ENCODE results near the gene ZDHHC3. TPM values are rescaled to one million over a fixed set of nuclear protein-coding genes. Genes with fewer than 3 reads are reported as not detected.

Gene ZDHHC3
- total RNA-seq, 4 donors from 2014 or later, result 98.4 to 139 (median 117) TPM

DNA sequence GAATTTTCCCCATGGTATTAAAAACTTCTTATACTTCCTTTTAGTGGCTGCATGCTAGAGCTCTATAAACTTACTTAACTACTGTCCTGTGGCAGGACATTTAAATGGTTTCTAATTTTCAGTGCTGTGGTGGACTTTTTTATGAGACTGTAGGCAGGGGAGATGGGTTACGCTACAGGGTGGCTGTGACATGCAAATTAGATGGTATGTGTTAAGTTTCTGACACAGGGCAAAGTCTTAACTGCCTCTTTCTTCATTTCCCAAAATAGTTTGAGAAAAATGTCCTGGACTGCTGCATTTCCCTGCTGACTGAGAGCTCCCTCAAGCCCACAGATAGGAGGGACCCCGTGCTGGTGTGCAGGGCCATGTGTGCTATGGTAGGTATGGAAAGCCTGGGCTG, 79.5 kb downstream of the ZDHHC3 start:
- TF ChIP-seq POLR2A (IDR thresholded peaks at IDR 0.05) (no peak), EP300 (IDR thresholded peaks at IDR 0.05) (no peak)
- TF ChIP-seq, protein P1, sequence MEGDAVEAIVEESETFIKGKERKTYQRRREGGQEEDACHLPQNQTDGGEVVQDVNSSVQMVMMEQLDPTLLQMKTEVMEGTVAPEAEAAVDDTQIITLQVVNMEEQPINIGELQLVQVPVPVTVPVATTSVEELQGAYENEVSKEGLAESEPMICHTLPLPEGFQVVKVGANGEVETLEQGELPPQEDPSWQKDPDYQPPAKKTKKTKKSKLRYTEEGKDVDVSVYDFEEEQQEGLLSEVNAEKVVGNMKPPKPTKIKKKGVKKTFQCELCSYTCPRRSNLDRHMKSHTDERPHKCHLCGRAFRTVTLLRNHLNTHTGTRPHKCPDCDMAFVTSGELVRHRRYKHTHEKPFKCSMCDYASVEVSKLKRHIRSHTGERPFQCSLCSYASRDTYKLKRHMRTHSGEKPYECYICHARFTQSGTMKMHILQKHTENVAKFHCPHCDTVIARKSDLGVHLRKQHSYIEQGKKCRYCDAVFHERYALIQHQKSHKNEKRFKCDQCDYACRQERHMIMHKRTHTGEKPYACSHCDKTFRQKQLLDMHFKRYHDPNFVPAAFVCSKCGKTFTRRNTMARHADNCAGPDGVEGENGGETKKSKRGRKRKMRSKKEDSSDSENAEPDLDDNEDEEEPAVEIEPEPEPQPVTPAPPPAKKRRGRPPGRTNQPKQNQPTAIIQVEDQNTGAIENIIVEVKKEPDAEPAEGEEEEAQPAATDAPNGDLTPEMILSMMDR (IDR thresholded peaks at IDR 0.05), result no peak
- Histone ChIP-seq H3K9me3 (no peaks in the 10 kb centered on the region), H3K27me3 (no peaks in the 10 kb centered on the region), H3K4me3 (no peak overlapping the region), H3K4me1 (no peaks in the 10 kb centered on the region), H3K36me3 (no peaks in the 10 kb centered on the region), H3K27ac (no peak overlapping the region)
- 77 to 81% methylated on average over 2 of the region's 2 CpGs for WGBS, 2 donors
- DNase-seq (ENCODE audit: low spot score in 2 of 2), result no peak

DNA sequence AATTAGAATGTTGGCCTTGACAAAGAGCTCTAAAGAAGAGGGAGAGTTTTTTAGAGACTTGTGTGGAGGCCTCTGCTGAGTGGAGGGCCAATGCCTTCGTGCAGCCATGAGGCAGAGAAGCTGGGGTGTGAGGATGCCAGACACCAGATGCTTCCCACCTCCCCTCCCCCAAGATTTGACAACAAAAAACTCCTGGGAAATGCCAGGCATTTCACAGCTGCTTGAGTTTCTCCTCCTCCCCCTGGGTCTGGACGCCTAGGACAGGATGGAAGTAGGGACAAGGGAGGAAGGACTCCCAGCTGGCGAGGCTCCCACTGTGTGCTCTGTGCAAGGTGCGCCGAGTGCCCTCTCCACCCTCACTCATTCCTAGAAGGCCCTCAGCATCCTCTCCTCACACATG, 81.5 kb downstream of the ZDHHC3 start:
- DNase-seq (ENCODE audit: low spot score in 2 of 2), result no peak
- no peaks in the 10 kb centered on the region for H3K27me3 ChIP-seq
- no peak overlapping the region for H3K4me3 ChIP-seq
- no peak for TF ChIP-seq POLR2A (IDR thresholded peaks at IDR 0.05)
- TF ChIP-seq, protein P1 (IDR thresholded peaks at IDR 0.05), result no peak
- no peak for TF ChIP-seq EP300 (IDR thresholded peaks at IDR 0.05)
- 47 to 51% methylated on average over 5 of the region's 5 CpGs for WGBS, 2 donors
- no peaks in the 10 kb centered on the region for H3K36me3 ChIP-seq
- H3K27ac ChIP-seq, result no peak overlapping the region
- no peaks in the 10 kb centered on the region for H3K4me1 ChIP-seq
- H3K9me3 ChIP-seq, result no peaks in the 10 kb centered on the region

DNA sequence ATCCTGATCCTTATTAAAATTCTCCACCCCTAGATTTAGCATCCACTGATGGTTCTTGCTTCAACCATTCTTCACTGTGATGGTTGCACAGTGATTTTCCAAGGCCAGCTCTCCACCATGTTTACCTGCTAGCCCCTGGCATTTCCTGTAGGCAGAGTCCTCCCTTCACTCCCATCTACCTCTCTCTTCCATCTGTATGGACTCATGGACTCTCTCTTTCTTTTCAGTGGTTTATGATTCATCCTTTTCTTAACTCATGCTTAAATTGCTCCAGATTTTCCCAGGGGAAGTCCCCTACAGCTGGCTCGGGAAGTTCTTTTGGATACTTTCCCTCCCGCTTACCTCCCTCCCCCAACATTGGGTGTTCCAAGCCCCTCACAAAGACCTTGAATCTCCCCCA, 82.9 kb downstream of the ZDHHC3 start:
- H3K36me3 ChIP-seq, result no peaks in the 10 kb centered on the region
- H3K27ac ChIP-seq, result no peak overlapping the region
- no peaks in the 10 kb centered on the region for H3K27me3 ChIP-seq
- no peak for DNase-seq (ENCODE audit: low spot score in 2 of 2)
- H3K9me3 ChIP-seq, result no peaks in the 10 kb centered on the region
- H3K4me1 ChIP-seq, result no peaks in the 10 kb centered on the region
- TF ChIP-seq, protein P1 (IDR thresholded peaks at IDR 0.05), result no peak
- TF ChIP-seq EP300 (IDR thresholded peaks at IDR 0.05) (no peak), POLR2A (IDR thresholded peaks at IDR 0.05) (no peak)
- H3K4me3 ChIP-seq, result no peak overlapping the region
- 42 to 43% methylated on average over 2 of the region's 2 CpGs for WGBS, 2 donors

DNA sequence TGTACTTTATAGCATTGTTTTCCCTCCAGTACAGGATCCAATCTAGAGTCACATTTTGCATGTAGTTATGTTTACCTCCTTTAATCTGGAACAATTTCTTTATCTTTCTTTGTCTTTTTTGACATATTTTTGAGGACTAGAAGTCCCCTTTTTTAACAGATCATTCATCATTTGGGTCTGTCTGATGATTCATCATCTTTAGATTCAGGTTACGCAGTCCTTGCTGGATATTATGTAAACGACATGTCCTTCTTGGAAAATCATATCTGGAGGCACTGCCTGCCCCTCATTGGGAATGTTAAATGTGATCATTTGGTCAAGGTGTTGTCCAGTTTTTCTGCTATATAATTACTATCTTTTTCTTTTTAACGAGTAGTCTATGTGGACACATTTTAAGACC, 83.3 kb downstream of the ZDHHC3 start:
- no peak for DNase-seq (ENCODE audit: low spot score in 2 of 2)
- WGBS, 2 donors, result 73 to 89% methylated on average over 3 of the region's 3 CpGs
- H3K27ac ChIP-seq, result no peak overlapping the region

DNA sequence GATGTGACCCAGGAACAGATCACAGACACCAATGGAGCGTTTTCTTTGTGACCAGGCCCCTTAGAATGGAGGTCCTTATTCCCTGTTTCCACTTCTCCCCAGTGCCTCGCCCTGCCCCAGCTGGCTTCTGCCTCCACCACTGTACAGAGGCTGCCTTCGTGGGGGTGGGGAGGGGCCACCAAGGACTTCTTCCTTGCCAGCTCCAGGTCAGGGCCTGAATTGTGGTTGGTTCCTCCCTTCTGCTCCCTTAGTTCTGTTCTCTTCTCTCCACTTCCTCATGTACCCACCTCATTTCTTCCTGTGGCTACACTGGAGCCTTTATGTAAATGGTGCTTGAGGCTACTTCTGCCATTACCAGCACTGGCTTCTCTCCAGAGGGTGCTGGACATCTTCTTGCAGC, 85.1 kb downstream of the ZDHHC3 start:
- Histone ChIP-seq H3K4me3 (no peak overlapping the region), H3K27ac (no peak overlapping the region), H3K36me3 (no peaks in the 10 kb centered on the region), H3K4me1 (no peaks in the 10 kb centered on the region), H3K27me3 (no peaks in the 10 kb centered on the region), H3K9me3 (no peaks in the 10 kb centered on the region)
- no peak for DNase-seq (ENCODE audit: low spot score in 2 of 2)
- TF ChIP-seq, protein P1 (IDR thresholded peaks at IDR 0.05), result no peak
- TF ChIP-seq POLR2A (IDR thresholded peaks at IDR 0.05), result no peak
- TF ChIP-seq EP300 (IDR thresholded peaks at IDR 0.05), result no peak
- WGBS, 2 donors, result 62 to 80% methylated on average over 3 of the region's 3 CpGs

More for the DNA sequence above, 83.3 kb downstream of the ZDHHC3 start:
- no peak for TF ChIP-seq POLR2A (IDR thresholded peaks at IDR 0.05)
- no peak for TF ChIP-seq EP300 (IDR thresholded peaks at IDR 0.05)
- TF ChIP-seq, protein P1 (IDR thresholded peaks at IDR 0.05), result no peak
- Histone ChIP-seq H3K36me3 (no peaks in the 10 kb centered on the region), H3K4me1 (no peaks in the 10 kb centered on the region), H3K4me3 (no peak overlapping the region), H3K9me3 (no peaks in the 10 kb centered on the region), H3K27me3 (no peaks in the 10 kb centered on the region)

Data from tibial nerve (tissue), 4 donors.